Measurements from ENCODE around the gene GRB10.

DNA sequence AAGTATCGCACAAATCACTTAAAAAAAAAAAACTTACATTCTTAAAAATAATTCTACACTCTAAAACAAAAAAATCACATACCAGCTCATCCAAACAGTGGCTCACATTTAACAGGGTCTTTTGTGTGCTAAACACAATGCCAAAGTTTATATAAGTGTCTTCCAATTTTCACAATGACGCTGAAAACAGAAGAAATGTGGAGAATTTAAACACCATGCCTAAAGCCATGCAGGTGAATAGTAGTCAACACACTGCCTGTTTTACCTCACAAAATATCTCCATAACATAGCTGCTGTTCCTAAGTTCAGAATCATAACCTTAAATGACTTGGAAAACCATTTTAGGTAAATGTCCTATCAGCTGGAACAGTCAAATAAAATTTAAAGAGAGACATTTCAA, 55.0 kb downstream of the GRB10 start:
- TF ChIP-seq POLR2A (IDR thresholded peaks at IDR 0.05; ENCODE audit: low read depth, low read length), result no peak
- TF ChIP-seq PAX5 (IDR thresholded peaks at IDR 0.05; ENCODE audit: insufficient read depth, low read length, severe bottlenecking), result no peak
- no peak for TF ChIP-seq SPI1 (IDR thresholded peaks at IDR 0.05; ENCODE audit: low read depth, low read length)
- TF ChIP-seq TAF1 (IDR thresholded peaks at IDR 0.05; ENCODE audit: low read depth, low read length), result no peak

Data from GM12891 (cell line).